ENCODE results near the gene DIP2C. TPM values are rescaled to one million over a fixed set of nuclear protein-coding genes. Genes with fewer than 3 reads are reported as not detected.
A peak's percentile ranks its signal among the peaks of the same experiment; 100 is the strongest.

DIP2C gene
- total RNA-seq, 1 experiment from 2014 or later = 11.0 TPM

- DNase-seq (ENCODE audit: low spot score) (no peak), ATAC-seq (no peak; the same call in 1 of the 2 replicates)
- H3K4me1 Mint-ChIP-seq = peaks cover 5% of the 10 kb centered on the region; the same call in 1 of the 2 replicates
- CTCF ChIA-PET = interaction anchor here (0.5 kb wide), 1 partner anchor 18 kb away, joined by 3 read pairs; no protein-coding TSS in a partner anchor
- H3K27me3 Mint-ChIP-seq (ENCODE audit: low read depth) = no peaks in the 10 kb centered on the region
- no peaks in the 10 kb centered on the region for H3K9me3 Mint-ChIP-seq
- no peak overlapping the region; the same call in 1 of the 2 replicates for H3K27ac Mint-ChIP-seq
- TF ChIP-seq SMAD4 (CRISPR knock-in tag; IDR thresholded peaks at IDR 0.05) = no peak
- TF ChIP-seq FOXK1 (CRISPR knock-in tag; IDR thresholded peaks at IDR 0.05) = no peak
- H3K36me3 Mint-ChIP-seq = no peaks in the 10 kb centered on the region
- POLR2A ChIA-PET = no interaction called here
- no peak overlapping the region for H3K4me3 Mint-ChIP-seq
These were observed 231.0 kb downstream of the DIP2C start for GRCh38 chr10:458421-458851.

GRCh38 chr10:456486-456885, 233.0 kb downstream of the DIP2C start:
- CTCF ChIA-PET = no interaction called here
- Mint-ChIP-seq H3K27me3 (ENCODE audit: low read depth) (no peaks in the 10 kb centered on the region), H3K4me3 (no peak overlapping the region), H3K9me3 (no peaks in the 10 kb centered on the region), H3K4me1 (peaks cover 5% of the 10 kb centered on the region; the same call in 1 of the 2 replicates), H3K36me3 (no peaks in the 10 kb centered on the region), H3K27ac (no peak overlapping the region)
- POLR2A ChIA-PET = no interaction called here
- ATAC-seq = no peak
- TF ChIP-seq FOXP1 (CRISPR knock-in tag; IDR thresholded peaks at IDR 0.05; ENCODE audit: borderline replicate concordance) (no peak), ZNF512 (CRISPR knock-in tag; IDR thresholded peaks at IDR 0.05; ENCODE audit: borderline replicate concordance) (no peak), JUN (CRISPR knock-in tag; IDR thresholded peaks at IDR 0.05) (no peak), FOXJ3 (CRISPR knock-in tag; IDR thresholded peaks at IDR 0.05; ENCODE audit: borderline replicate concordance) (no peak)
- no peak for DNase-seq (ENCODE audit: low spot score)

GRCh38 chr10:454860-455259, 234.6 kb downstream of the DIP2C start:
- H3K36me3 Mint-ChIP-seq = no peaks in the 10 kb centered on the region
- no peaks in the 10 kb centered on the region for H3K27me3 Mint-ChIP-seq (ENCODE audit: low read depth)
- TF ChIP-seq MAX (CRISPR knock-in tag; IDR thresholded peaks at IDR 0.05) (no peak), ZNF219 (CRISPR knock-in tag; IDR thresholded peaks at IDR 0.05; ENCODE audit: borderline replicate concordance) (no peak), ZNF138 (CRISPR knock-in tag; conservative IDR thresholded peaks at IDR 0.05) (no peak), SP1 (CRISPR knock-in tag; conservative IDR thresholded peaks at IDR 0.05) (no peak), ZNF232 (CRISPR knock-in tag; IDR thresholded peaks at IDR 0.05) (no peak), NR2C2 (CRISPR knock-in tag; IDR thresholded peaks at IDR 0.05) (no peak)
- POLR2A ChIA-PET = no interaction called here
- no peaks in the 10 kb centered on the region for H3K9me3 Mint-ChIP-seq
- CTCF ChIA-PET = no interaction called here
- ATAC-seq = no peak
- H3K4me1 Mint-ChIP-seq = peaks cover 5% of the 10 kb centered on the region; the same call in 1 of the 2 replicates
- H3K27ac Mint-ChIP-seq = no peak overlapping the region; the same call in 1 of the 2 replicates
- no peak overlapping the region for H3K4me3 Mint-ChIP-seq
- DNase-seq (ENCODE audit: low spot score) = no peak

- H3K27me3 Mint-ChIP-seq (ENCODE audit: low read depth) = no peaks in the 10 kb centered on the region
- peak overlapping the region; percentile 36 for H3K27ac Mint-ChIP-seq
- DNase-seq (ENCODE audit: low spot score) (no peak), ATAC-seq (no peak)
- H3K4me1 Mint-ChIP-seq = peaks cover 5% of the 10 kb centered on the region; the same call in 1 of the 2 replicates
- ChIA-PET CTCF (no interaction called here), POLR2A (no interaction called here)
- no peaks in the 10 kb centered on the region for H3K9me3 Mint-ChIP-seq
- H3K4me3 Mint-ChIP-seq = no peak overlapping the region
- no peaks in the 10 kb centered on the region for H3K36me3 Mint-ChIP-seq
- TF ChIP-seq ATF1 (CRISPR knock-in tag; IDR thresholded peaks at IDR 0.05) (no peak), MXD4 (CRISPR knock-in tag; IDR thresholded peaks at IDR 0.05; ENCODE audit: borderline replicate concordance) (no peak), ZNF512 (CRISPR knock-in tag; IDR thresholded peaks at IDR 0.05; ENCODE audit: borderline replicate concordance) (no peak), MLX (CRISPR knock-in tag; IDR thresholded peaks at IDR 0.05) (no peak), GRHL2 (CRISPR knock-in tag; IDR thresholded peaks at IDR 0.05; ENCODE audit: insufficient replicate concordance, severe bottlenecking) (no peak), STAT6 (CRISPR knock-in tag; conservative IDR thresholded peaks at IDR 0.05; ENCODE audit: low read depth) (no peak), CDX4 (CRISPR knock-in tag; IDR thresholded peaks at IDR 0.05; ENCODE audit: borderline replicate concordance) (no peak), ZNF416 (CRISPR knock-in tag; IDR thresholded peaks at IDR 0.05) (no peak), SOX15 (CRISPR knock-in tag; IDR thresholded peaks at IDR 0.05) (no peak), TP53 (CRISPR knock-in tag; IDR thresholded peaks at IDR 0.05) (no peak)
These were observed 235.8 kb downstream of the DIP2C start for GRCh38 chr10:453647-454046.

Data from WTC11 (cell line).